HG03521 (cell line): ENCODE measurements around the gene CTDSP2.
"Not testable (repeated sequence)": the region's sequence is repeated elsewhere in the genome, so short reads cannot be mapped to it uniquely, and the experiment has no call there.

Experiments
- ATAC-seq: cut with Tn5 transposase; IDR thresholded peaks from one replicate; pipeline ENCODE4 v1.9.1; 2021; ENCODE audit warnings: mild to moderate bottlenecking, moderate library complexity; ENCODE audit not compliant: unreplicated experiment

The CTDSP2 gene

GRCh38 chr12:57846577-57847319 lies at the start of gene CTDSP2:
CTDSP2 (minus strand) TSS chr12:57846729; CDS start chr12:57846435, 294 bp downstream.
- ATAC-seq, result peak; percentile 25

- ATAC-seq, result no peak
Measured at GRCh38 chr12:57896115-57896433, 49.5 kb upstream of the CTDSP2 start.

- no peak for ATAC-seq
Measured at GRCh38 chr12:57895389-57896114, 49.0 kb upstream of the CTDSP2 start.

DNA sequence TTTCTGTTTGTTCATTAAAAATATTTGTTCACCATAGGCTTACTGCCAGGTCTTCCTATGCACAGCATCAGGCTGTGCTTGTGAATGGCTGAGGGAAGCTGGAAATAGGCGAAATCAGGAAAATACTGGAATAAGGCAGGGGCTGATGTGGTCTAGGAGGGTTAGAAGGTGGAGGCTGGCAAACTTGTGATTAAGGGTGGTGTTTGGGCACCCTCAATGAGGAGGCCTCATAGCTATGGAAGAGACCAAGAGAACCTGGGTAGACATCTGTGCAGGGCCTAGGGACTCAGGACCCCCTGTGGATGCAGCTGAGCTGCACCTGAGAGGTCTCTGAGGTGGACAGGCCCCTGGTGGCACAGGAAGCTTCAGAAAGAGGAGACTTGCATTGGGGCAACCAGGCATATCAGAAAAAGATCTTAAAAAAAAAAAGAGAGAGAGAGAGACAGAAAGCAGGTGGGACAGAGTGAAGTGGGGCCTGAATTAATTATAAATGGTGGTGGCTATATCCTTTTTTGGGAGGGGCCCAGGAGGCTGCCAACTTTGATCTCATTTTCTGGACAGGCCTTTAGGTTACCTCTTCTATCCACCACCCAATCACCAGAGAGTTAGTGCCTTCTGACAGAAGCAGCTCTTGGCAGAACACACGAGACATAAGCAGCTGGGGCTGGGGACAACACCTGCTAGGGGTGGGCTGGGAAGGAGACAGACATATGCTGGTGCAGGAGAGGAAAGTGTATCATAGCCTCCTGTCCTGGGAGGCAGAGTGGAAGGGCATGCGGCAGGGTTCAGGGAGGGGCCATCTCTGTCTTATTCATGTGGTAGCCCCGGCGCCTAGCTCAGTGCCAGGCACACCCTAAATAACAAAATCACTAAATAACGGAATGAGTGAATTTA lies 48.1 kb upstream of the CTDSP2 start:
- ATAC-seq, result no peak

DNA sequence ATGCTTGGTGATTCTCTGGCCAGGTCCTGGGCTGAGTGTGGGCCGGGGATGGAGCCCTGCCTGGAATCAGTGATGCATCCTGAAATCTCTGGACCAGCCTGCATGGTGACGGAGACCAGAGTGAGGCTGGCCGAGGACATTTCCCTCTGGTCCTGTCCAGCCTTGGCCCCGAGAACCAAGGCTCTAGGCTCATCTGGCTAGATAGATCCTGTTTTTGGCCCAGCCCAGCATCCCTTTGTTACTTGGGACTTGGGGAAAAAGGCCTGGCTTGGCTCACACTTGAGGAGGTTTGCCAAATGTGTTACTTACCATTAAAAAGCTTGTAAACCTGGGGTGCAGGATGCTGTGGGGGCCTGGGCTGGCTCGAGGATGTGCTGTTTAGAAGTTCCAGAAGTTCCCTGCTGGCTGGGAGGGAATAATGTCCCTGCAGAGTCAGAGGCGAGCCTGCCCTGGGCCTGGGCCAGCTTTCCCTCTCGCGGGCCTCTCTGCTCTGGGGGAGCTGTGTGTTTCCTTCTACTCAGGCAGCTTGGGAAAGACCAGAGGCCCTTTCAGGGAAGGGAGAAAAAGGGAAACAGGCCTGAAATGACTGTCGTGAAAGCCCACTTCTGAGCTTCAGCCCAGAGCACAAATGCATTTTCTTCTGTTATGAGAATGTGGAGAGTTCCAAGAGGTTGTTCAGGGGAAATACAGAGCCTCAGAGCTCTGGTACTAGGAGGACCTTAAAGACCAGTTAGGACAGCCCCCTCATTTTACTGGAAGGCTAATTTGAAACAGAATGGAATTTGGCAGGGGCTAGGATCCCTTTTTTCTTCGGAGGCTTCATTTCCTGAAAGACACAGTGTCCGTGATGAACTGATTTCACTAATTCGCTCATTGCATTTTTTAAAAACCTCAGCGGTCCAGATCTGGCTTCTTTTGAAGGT lies 47.2 kb upstream of the CTDSP2 start:
- no peak for ATAC-seq

DNA sequence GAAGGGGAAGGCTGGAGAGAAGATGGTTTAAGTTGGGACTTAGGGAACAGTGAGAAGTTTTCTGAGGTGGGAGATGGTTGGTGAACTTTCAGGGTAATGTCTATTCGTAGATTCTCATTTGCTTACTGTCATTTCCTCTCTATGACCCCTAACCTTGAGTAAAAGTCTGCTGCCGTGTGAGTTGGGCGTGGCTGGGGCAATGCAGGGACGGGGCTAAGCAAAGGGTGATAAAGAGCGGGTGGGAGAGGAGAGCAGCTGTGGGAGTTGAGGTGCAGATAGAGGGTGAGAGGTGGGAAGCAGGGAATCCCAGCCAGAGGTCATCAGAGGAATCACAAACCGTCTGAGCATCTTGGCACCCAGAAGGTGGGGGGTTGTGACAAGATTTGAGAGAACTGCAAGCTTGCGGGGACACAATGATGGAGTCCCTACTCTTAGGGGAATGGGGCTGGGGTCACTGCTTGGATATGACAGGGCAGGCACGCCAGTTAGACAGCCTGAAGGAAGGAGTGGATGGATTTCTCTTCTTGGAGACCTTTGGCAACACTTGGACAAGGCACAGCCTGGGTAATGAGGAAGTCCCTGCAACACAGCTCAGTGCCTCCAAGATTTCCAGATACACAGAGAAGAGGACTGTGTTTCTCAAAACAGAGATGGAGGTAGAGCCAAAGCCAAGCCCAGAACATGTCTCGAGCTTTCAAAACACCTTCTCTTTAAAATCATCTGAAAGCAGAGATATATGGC lies 45.9 kb upstream of the CTDSP2 start:
- ATAC-seq, result no peak

GRCh38 chr12:57891542-57892228 lies 45.2 kb upstream of the CTDSP2 start:
- no peak for ATAC-seq

DNA sequence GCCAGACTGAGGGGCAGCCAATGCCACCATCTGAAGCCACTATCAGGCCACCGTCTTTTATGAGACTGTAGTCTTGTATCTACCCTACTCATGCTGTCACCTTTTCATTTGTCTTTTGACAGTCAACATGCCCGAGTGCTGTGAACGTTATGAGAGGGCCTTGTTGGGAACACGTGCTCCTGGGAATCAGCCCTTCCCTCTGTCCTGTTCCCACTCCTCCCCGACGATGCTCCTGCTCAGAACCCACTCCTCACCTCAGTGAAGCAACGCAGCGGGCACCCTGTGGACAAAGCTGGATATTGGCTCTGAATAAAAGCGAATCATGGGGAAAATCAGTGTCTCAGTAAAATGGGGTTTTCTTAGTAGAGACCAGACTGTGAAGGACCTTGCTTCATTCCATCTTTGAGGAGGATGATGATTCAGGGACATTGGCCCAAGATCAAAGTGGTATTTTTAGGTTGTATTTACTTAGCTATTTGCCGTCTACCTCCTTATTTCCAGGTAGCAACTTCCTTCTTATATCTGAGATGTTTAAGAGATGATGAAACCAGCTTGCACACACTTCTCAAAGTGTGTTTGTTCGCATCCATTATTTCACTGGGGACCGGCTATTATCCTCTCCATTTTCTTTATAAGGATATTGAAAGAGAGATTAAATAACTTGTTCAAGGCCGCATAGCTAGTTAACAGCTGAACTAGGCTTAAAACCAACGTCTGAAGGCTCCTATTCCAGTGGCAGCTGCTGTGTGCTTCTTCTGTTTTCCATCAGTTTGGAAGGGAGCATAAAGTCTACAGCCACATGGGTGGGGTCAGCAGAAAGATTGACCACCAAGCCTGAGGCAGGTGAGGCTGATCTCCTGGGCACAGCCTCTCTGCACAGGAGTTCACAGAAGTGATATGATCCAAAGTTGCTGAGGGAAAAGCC lies 43.9 kb upstream of the CTDSP2 start:
- no peak for ATAC-seq

DNA sequence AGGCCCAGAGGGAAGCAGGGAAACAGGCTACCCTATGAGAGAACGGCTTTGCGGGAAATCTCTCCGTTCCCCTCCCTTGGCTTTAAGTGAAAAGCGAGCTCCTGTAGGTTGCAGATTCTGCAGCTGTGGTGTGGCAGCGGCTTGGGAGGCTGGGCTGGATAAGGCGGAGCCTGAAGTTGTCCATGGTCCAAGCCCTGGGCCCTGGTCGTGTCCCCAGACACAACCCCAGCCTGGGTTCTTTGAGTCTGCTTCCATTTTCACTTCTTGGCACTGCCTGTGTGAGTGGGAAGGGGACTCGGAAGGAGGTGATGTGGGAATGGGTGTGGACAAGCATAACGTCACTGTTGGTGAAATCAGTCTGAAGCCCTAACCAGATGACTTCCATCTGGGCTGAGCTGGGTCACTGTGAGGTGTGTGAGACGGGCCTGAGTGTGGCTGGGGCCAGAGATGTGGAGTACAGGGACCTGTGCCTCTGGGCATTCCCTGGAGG lies 43.0 kb upstream of the CTDSP2 start:
- no peak for ATAC-seq

DNA sequence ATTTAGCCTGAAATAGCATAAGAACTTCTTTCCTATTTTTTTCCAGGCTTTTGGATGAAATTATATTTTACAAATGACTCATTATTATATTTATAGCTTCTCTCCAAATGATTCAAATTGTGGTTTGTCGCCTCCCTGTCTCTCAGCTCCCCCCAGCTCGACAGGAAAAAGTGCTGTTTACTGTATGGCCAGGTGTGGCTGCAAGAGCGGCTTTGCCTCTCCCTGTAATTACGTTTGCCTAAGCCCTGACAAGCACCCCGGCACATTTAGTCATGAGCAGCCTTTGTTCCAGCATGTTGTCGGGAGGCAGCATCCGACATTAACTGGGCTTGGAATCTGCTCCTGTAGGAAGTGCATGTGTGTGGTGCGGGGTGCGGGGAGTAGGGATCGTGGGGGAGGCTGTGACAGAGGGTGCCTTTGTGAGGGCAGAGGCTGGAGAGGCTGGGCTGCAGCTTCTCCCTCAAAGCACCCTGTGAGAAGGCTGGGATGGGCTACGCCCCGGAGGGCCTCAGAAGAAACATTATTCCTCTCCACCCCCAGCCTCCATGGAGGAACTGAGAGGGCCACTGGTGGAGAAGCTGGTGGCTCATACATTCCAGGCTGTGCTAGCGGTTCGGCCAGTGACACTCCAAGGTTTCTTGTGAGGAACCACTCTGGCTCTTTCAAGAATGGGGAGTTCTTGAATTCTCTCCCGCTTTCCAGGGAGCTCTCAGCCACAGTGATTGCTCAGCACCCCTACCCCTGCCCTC lies 42.1 kb upstream of the CTDSP2 start:
- no peak for ATAC-seq

- ATAC-seq, result no peak
Measured at GRCh38 chr12:57887631-57888408, 41.3 kb upstream of the CTDSP2 start.

- not testable (repeated sequence) for ATAC-seq
Measured at GRCh38 chr12:57886964-57887363, 40.4 kb upstream of the CTDSP2 start.

GRCh38 chr12:57886542-57886941 lies 40.0 kb upstream of the CTDSP2 start:
- ATAC-seq, result no peak

GRCh38 chr12:57885207-57885606 lies 38.7 kb upstream of the CTDSP2 start:
- no peak for ATAC-seq

- ATAC-seq, result no peak
Measured at GRCh38 chr12:57883700-57884099, 37.2 kb upstream of the CTDSP2 start.

DNA sequence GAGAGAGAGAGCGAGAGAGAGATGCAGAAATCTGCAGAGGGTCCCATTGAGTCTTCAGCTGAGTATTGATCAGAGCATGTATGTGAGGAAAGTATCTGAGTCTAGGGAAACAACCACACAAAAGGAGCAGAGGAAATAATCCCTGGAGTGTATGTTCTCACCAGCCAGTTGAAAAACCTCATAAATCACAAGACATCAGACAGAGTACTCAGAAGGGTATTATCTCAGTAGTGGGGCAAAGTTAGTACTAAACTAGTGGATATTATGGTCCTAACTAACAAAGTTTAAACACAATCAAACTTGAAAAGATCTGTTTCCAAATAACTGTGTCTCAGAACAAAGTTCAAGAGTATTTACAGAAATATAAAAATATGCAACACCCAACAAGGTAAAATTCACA lies 36.5 kb upstream of the CTDSP2 start:
- ATAC-seq, result no peak

DNA sequence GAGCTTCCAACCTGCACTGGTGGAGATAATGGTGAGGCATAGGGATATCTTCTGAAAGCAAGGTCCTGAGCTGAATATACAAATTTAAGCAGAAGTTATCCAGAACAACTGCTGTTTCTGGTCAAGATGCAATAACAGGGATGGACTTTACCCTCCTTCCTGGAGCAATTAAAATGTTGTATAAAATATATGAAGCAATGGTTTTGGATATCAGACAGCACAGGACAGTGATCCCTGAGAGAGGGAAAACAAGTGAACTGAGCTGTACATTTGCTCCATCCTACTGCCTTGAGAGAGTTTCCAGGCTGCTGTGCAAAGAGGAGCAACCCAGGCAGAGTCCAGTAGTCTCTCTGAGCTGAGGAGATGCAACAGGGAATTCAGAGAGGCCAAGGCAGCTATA lies 36.0 kb upstream of the CTDSP2 start:
- ATAC-seq, result no peak
